SH-SY5Y (cell line): Measurements from ENCODE around the gene DEGS2.

Experiments used
- GATA2 ChIP-seq: IDR thresholded peaks from 2 replicates; pipeline ENCODE4 v1.6.1; 2011; ENCODE audit warnings: mild to moderate bottlenecking, low read depth, low read length
- GATA3 ChIP-seq: IDR thresholded peaks from 2 replicates; pipeline ENCODE4 v1.6.1; 2011; ENCODE audit warnings: low read depth, mild to moderate bottlenecking, low read length, moderate library complexity

The DEGS2 gene

GRCh38 chr14:100130521-100130920 lies 28.9 kb downstream of the DEGS2 start:
- TF ChIP-seq GATA2 (no peak), GATA3 (no peak)

GRCh38 chr14:100129161-100129589 lies 30.3 kb downstream of the DEGS2 start:
- peak; percentile 80 for TF ChIP-seq GATA2
- TF ChIP-seq GATA3: no peak

- no peak for TF ChIP-seq GATA3
- TF ChIP-seq GATA2: no peak
Measured at GRCh38 chr14:100128688-100129087, 30.8 kb downstream of the DEGS2 start.

GRCh38 chr14:100127853-100128455 lies 31.5 kb downstream of the DEGS2 start:
- TF ChIP-seq GATA3 (no peak), GATA2 (no peak)

- no peak for TF ChIP-seq GATA2
- TF ChIP-seq GATA3: no peak
Measured at GRCh38 chr14:100126401-100126800, 33.0 kb downstream of the DEGS2 start.

GRCh38 chr14:100124551-100125088 lies 34.8 kb downstream of the DEGS2 start:
- TF ChIP-seq GATA3 (no peak), GATA2 (no peak)

GRCh38 chr14:100123618-100124017 lies 35.8 kb downstream of the DEGS2 start:
- TF ChIP-seq GATA3: no peak
- TF ChIP-seq GATA2: no peak

GRCh38 chr14:100122481-100123223 lies 36.8 kb downstream of the DEGS2 start:
- TF ChIP-seq GATA3 (no peak), GATA2 (no peak)

- no peak for TF ChIP-seq GATA2
- no peak for TF ChIP-seq GATA3
Measured at GRCh38 chr14:100121643-100122480, 37.6 kb downstream of the DEGS2 start.

GRCh38 chr14:100120522-100121269 lies 38.7 kb downstream of the DEGS2 start:
- TF ChIP-seq GATA3 (no peak), GATA2 (no peak)

GRCh38 chr14:100119251-100119650 lies 40.2 kb downstream of the DEGS2 start:
- TF ChIP-seq GATA3 (no peak), GATA2 (no peak)

GRCh38 chr14:100118396-100119011 lies 40.9 kb downstream of the DEGS2 start:
- TF ChIP-seq GATA3: no peak
- TF ChIP-seq GATA2: no peak

- no peak for TF ChIP-seq GATA2
- no peak for TF ChIP-seq GATA3
Measured at GRCh38 chr14:100117633-100118395, 41.6 kb downstream of the DEGS2 start.
